Astrocyte (in vitro differentiated cells and primary cell): ENCODE results near the gene CDK3.

ENCODE experiments used
- CTCF ChIP-seq: IDR thresholded peaks from 2 replicates; pipeline ENCODE4 v1.5.1; 2011; ENCODE audit warnings: low read depth, mild to moderate bottlenecking, inconsistent platforms, low read length, moderate library complexity; ENCODE audit not compliant: insufficient read depth
- EZH2 ChIP-seq: IDR thresholded peaks from 2 replicates; pipeline ENCODE4 v1.6.1; 2012; ENCODE audit warnings: mild to moderate bottlenecking, low read length, inconsistent platforms; ENCODE audit not compliant: insufficient read depth

GRCh38 chr17:76002100-76002499 is 1.4 kb downstream of the CDK3 start:
- no peak for TF ChIP-seq CTCF
- TF ChIP-seq EZH2 = no peak
